ENCODE data around the gene DNER. TPM values are rescaled to one million over a fixed set of nuclear protein-coding genes. Genes with fewer than 3 reads are reported as not detected.

The DNER gene
- total RNA-seq, 1 donor from 2014 or later, result 1.8 TPM

DNA sequence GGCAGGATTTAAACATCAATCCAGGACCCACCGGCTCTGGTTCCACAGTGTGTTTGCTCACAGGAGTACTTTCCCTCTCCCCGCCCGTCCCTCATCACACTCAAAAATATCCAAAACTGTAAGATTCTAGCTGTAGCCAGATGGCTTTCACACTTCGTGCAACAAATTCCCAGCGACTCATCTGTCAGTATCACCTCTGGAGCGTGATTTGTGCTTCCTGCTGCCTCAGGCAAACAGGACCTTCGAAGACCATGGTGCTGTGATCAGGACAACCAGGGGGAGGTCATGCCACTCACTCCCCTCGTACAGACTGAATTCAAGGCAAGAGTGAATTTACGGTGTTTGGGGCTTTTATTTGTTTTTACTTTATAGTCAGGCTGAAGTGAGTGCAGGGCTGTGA, 288.8 kb downstream of the DNER start:
- H3K27me3 ChIP-seq (ENCODE audit: control insufficient read depth, insufficient read depth, low read length), result no peaks in the 10 kb centered on the region
- FAIRE-seq (peak; percentile 50), DNase-seq (ENCODE audit: low read depth) (peak; percentile 37)
- TF ChIP-seq, protein P1, sequence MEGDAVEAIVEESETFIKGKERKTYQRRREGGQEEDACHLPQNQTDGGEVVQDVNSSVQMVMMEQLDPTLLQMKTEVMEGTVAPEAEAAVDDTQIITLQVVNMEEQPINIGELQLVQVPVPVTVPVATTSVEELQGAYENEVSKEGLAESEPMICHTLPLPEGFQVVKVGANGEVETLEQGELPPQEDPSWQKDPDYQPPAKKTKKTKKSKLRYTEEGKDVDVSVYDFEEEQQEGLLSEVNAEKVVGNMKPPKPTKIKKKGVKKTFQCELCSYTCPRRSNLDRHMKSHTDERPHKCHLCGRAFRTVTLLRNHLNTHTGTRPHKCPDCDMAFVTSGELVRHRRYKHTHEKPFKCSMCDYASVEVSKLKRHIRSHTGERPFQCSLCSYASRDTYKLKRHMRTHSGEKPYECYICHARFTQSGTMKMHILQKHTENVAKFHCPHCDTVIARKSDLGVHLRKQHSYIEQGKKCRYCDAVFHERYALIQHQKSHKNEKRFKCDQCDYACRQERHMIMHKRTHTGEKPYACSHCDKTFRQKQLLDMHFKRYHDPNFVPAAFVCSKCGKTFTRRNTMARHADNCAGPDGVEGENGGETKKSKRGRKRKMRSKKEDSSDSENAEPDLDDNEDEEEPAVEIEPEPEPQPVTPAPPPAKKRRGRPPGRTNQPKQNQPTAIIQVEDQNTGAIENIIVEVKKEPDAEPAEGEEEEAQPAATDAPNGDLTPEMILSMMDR (IDR thresholded peaks at IDR 0.05; ENCODE audit: insufficient read depth, low read length, severe bottlenecking), result no peak
- H3K36me3 ChIP-seq (ENCODE audit: control insufficient read depth, insufficient read depth, low read length), result no peaks in the 10 kb centered on the region
- H3K4me3 ChIP-seq (ENCODE audit: low read depth, low read length), result no peak overlapping the region

DNA sequence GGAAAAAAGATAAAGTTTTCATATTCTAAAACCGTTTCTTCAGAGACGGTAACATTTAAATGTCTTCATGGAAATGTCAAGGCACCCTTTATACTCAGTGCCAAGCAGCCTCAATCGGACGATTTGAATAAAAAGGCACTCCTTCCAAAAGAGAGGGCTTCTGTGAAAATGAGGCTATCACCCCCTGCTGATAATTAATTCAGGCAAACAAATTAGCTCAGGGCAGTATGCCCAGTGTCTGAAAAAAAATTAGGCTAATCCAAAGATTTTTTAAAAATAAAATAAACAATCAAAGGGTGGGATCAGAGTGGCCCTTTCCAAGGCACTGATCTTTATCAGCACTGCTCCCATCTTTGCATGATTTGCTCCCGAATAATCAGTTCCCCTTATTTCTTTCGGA, 292.3 kb downstream of the DNER start:
- TF ChIP-seq, protein P1 (IDR thresholded peaks at IDR 0.05; ENCODE audit: insufficient read depth, low read length, severe bottlenecking), result no peak
- Histone ChIP-seq H3K27me3 (ENCODE audit: control insufficient read depth, insufficient read depth, low read length) (no peaks in the 10 kb centered on the region), H3K4me3 (ENCODE audit: low read depth, low read length) (no peak overlapping the region), H3K36me3 (ENCODE audit: control insufficient read depth, insufficient read depth, low read length) (no peaks in the 10 kb centered on the region)
- DNase-seq (ENCODE audit: low read depth) (no peak), FAIRE-seq (no peak)

GRCh38 chr2:229419158-229419557, 295.2 kb downstream of the DNER start:
- Histone ChIP-seq H3K27me3 (ENCODE audit: control insufficient read depth, insufficient read depth, low read length) (no peaks in the 10 kb centered on the region), H3K36me3 (ENCODE audit: control insufficient read depth, insufficient read depth, low read length) (no peaks in the 10 kb centered on the region), H3K4me3 (ENCODE audit: low read depth, low read length) (no peak overlapping the region)
- TF ChIP-seq, protein P1 (IDR thresholded peaks at IDR 0.05; ENCODE audit: insufficient read depth, low read length, severe bottlenecking), result no peak
- FAIRE-seq (no peak), DNase-seq (ENCODE audit: low read depth) (no peak)

DNA sequence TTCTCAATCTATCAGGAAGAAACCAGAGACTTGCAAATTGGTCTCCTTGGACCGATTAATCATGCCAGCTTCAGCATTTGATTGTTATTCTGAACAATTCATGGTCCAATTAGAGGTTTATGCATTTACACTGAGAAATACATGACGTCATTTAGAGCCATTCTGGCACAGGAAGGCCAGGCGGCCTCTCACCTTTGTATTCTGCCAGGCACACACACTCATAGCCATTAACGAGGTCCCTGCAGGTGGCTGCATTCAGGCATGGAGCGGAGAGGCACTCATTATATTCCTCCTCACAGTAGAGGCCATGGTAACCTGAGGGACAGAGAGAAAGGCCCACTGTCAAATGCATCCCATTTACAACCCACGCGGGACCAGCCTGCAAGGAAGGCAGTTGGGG, 296.4 kb downstream of the DNER start:
- H3K36me3 ChIP-seq (ENCODE audit: control insufficient read depth, insufficient read depth, low read length), result no peaks in the 10 kb centered on the region
- H3K4me3 ChIP-seq (ENCODE audit: low read depth, low read length), result no peak overlapping the region
- TF ChIP-seq, protein P1 (IDR thresholded peaks at IDR 0.05; ENCODE audit: insufficient read depth, low read length, severe bottlenecking), result no peak
- FAIRE-seq (no peak), DNase-seq (ENCODE audit: low read depth) (no peak)
- H3K27me3 ChIP-seq (ENCODE audit: control insufficient read depth, insufficient read depth, low read length), result no peaks in the 10 kb centered on the region

- Histone ChIP-seq H3K4me3 (ENCODE audit: low read depth, low read length) (no peak overlapping the region), H3K36me3 (ENCODE audit: control insufficient read depth, insufficient read depth, low read length) (no peaks in the 10 kb centered on the region), H3K27me3 (ENCODE audit: control insufficient read depth, insufficient read depth, low read length) (no peaks in the 10 kb centered on the region)
- FAIRE-seq (no peak), DNase-seq (ENCODE audit: low read depth) (no peak)
- TF ChIP-seq, protein P1 (IDR thresholded peaks at IDR 0.05; ENCODE audit: insufficient read depth, low read length, severe bottlenecking), result no peak
Measured at GRCh38 chr2:229417176-229417575, 297.2 kb downstream of the DNER start.

GRCh38 chr2:229416116-229416694, 298.1 kb downstream of the DNER start:
- FAIRE-seq, result no peak
- DNase-seq (ENCODE audit: low read depth), result no peak

More at GRCh38 chr2:229416116-229416694, 298.1 kb downstream of the DNER start:
- Histone ChIP-seq H3K36me3 (ENCODE audit: control insufficient read depth, insufficient read depth, low read length) (no peaks in the 10 kb centered on the region), H3K27me3 (ENCODE audit: control insufficient read depth, insufficient read depth, low read length) (no peaks in the 10 kb centered on the region), H3K4me3 (ENCODE audit: low read depth, low read length) (no peak overlapping the region)
- TF ChIP-seq, protein P1 (IDR thresholded peaks at IDR 0.05; ENCODE audit: insufficient read depth, low read length, severe bottlenecking), result no peak

Data from bronchial epithelial cell (primary cell).